Loucy (cell line): ENCODE measurements around the gene TCEAL8.

Experiments
- EZH2phosphoT487 ChIP-seq: fragments of 200-600 bp; IDR thresholded peaks from 2 replicates; pipeline ENCODE4 v1.6.1; 2018; ENCODE audit warnings: antibody characterized with exemption, mild to moderate bottlenecking, moderate library complexity, borderline replicate concordance
- TF ChIP-seq, protein P1 (sequence below): fragments of 200-600 bp; sonication (generic); conservative IDR thresholded peaks from 2 replicates; pipeline ENCODE4 v1.5.1; 2014; ENCODE audit warnings: mild to moderate bottlenecking, antibody characterized with exemption, low read length

- TF ChIP-seq, protein P1, sequence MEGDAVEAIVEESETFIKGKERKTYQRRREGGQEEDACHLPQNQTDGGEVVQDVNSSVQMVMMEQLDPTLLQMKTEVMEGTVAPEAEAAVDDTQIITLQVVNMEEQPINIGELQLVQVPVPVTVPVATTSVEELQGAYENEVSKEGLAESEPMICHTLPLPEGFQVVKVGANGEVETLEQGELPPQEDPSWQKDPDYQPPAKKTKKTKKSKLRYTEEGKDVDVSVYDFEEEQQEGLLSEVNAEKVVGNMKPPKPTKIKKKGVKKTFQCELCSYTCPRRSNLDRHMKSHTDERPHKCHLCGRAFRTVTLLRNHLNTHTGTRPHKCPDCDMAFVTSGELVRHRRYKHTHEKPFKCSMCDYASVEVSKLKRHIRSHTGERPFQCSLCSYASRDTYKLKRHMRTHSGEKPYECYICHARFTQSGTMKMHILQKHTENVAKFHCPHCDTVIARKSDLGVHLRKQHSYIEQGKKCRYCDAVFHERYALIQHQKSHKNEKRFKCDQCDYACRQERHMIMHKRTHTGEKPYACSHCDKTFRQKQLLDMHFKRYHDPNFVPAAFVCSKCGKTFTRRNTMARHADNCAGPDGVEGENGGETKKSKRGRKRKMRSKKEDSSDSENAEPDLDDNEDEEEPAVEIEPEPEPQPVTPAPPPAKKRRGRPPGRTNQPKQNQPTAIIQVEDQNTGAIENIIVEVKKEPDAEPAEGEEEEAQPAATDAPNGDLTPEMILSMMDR = no peak
- TF ChIP-seq EZH2phosphoT487 = no peak
These were observed 657 bp downstream of the TCEAL8 start for GRCh38 chrX:103254171-103254824.
